ENCODE measurements around the gene C6orf132. TPM values are rescaled to one million over a fixed set of nuclear protein-coding genes. Genes with fewer than 3 reads are reported as not detected.

C6orf132 gene
- total RNA-seq, 1 experiment from 2014 or later, result 49.8 TPM

- Histone ChIP-seq H4K20me1 (ENCODE audit: insufficient read depth) (peaks cover 25% of the 10 kb centered on the region; the same call in 1 of the 2 replicates), H3F3A (ENCODE audit: insufficient read depth, low read depth) (peaks cover 52% of the 10 kb centered on the region), H3K36me3 (ENCODE audit: low read depth) (peaks cover 6% of the 10 kb centered on the region; the same call in 1 of the 2 replicates), H3K9me3 (ENCODE audit: insufficient read depth, low read depth) (no peaks in the 10 kb centered on the region), H3K4me1 (replicated peaks; ENCODE audit: insufficient read depth) (peaks cover 77% of the 10 kb centered on the region), H3K9me2 (ENCODE audit: insufficient read depth) (no peaks in the 10 kb centered on the region), H2AFZ (no peak overlapping the region), H3K27ac (peak overlapping the region; percentile 98), H3K79me2 (ENCODE audit: low read depth) (peaks cover 82% of the 10 kb centered on the region), H3K27me3 (ENCODE audit: insufficient read depth, low read depth) (no peaks in the 10 kb centered on the region), H3K4me3 (peak overlapping the region; percentile 43; the same call in 1 of the 2 replicates), H3K4me2 (peak overlapping the region; percentile 80)
- intact Hi-C loops (cut with micrococcal nuclease; ENCODE audit: unreplicated experiment), result loop anchor here (1.0 kb wide), 2 partner anchors 14 to 18 kb away; no protein-coding TSS in a partner anchor
- TF ChIP-seq EZH2 (IDR thresholded peaks at IDR 0.05; ENCODE audit: low read depth), result no peak
- TF ChIP-seq CTCF (conservative IDR thresholded peaks at IDR 0.05), result no peak
- peak in 1 of 2 experiments; percentile 94 for DNase-seq
- ChIA-PET CTCF (interaction anchor here (0.5 to 1.8 kb wide), 2 partner anchors 19 to 86 kb away, joined by 3 to 7 read pairs; no protein-coding TSS in a partner anchor), POLR2A (ENCODE audit: unreplicated experiment) (interaction anchor here (0.5 to 2.0 kb wide), 7 partner anchors 12 to 984 kb away, joined by 3 to 55 read pairs (median 8); no protein-coding TSS in a partner anchor)
- no TSS peak for BruUV-seq (replicated peaks)
Measured at GRCh38 chr6:42136508-42137193, 5.8 kb downstream of the C6orf132 start.

GRCh38 chr6:42135722-42136121 lies 6.7 kb downstream of the C6orf132 start:
- Histone ChIP-seq H2AFZ (no peak overlapping the region), H3K9me3 (ENCODE audit: insufficient read depth, low read depth) (no peaks in the 10 kb centered on the region), H3K9me2 (ENCODE audit: insufficient read depth) (no peaks in the 10 kb centered on the region), H3K79me2 (ENCODE audit: low read depth) (peaks cover 82% of the 10 kb centered on the region), H3K4me3 (no peak overlapping the region), H3K4me2 (no peak overlapping the region), H3K27me3 (ENCODE audit: insufficient read depth, low read depth) (no peaks in the 10 kb centered on the region), H3K4me1 (replicated peaks; ENCODE audit: insufficient read depth) (peaks cover 76% of the 10 kb centered on the region), H3F3A (ENCODE audit: insufficient read depth, low read depth) (peaks cover 53% of the 10 kb centered on the region), H3K27ac (peak overlapping the region; percentile 32; the same call in 1 of the 2 replicates), H4K20me1 (ENCODE audit: insufficient read depth) (peaks cover 18% of the 10 kb centered on the region; the same call in 1 of the 2 replicates), H3K36me3 (ENCODE audit: low read depth) (peaks cover 8% of the 10 kb centered on the region; the same call in 1 of the 2 replicates)
- CTCF ChIA-PET, result no interaction called here
- DNase-seq, result no peak
- POLR2A ChIA-PET (ENCODE audit: unreplicated experiment), result interaction anchor here (0.6 kb wide), 1 partner anchor 36 kb away, joined by 4 read pairs; no protein-coding TSS in a partner anchor
- no peak for TF ChIP-seq CTCF (conservative IDR thresholded peaks at IDR 0.05)
- no peak for TF ChIP-seq EZH2 (IDR thresholded peaks at IDR 0.05; ENCODE audit: low read depth)
- no TSS peak for BruUV-seq (replicated peaks)
- intact Hi-C loops (cut with micrococcal nuclease; ENCODE audit: unreplicated experiment), result no loop called here

GRCh38 chr6:42135161-42135560 lies 7.3 kb downstream of the C6orf132 start:
- no peak for TF ChIP-seq EZH2 (IDR thresholded peaks at IDR 0.05; ENCODE audit: low read depth)
- no peak for TF ChIP-seq CTCF (conservative IDR thresholded peaks at IDR 0.05)
- H3K9me3 ChIP-seq (ENCODE audit: insufficient read depth, low read depth), result no peaks in the 10 kb centered on the region
- BruUV-seq (replicated peaks), result no TSS peak
- H3K36me3 ChIP-seq (ENCODE audit: low read depth), result peaks cover 8% of the 10 kb centered on the region; the same call in 1 of the 2 replicates
- H3K27ac ChIP-seq, result peak overlapping the region; percentile 32; the same call in 1 of the 2 replicates
- no peaks in the 10 kb centered on the region for H3K9me2 ChIP-seq (ENCODE audit: insufficient read depth)
- no peak overlapping the region for H2AFZ ChIP-seq
- H3F3A ChIP-seq (ENCODE audit: insufficient read depth, low read depth), result peaks cover 47% of the 10 kb centered on the region
- peaks cover 70% of the 10 kb centered on the region for H3K4me1 ChIP-seq (replicated peaks; ENCODE audit: insufficient read depth)
- no peak overlapping the region for H3K4me3 ChIP-seq
- CTCF ChIA-PET, result no interaction called here
- peaks cover 81% of the 10 kb centered on the region for H3K79me2 ChIP-seq (ENCODE audit: low read depth)
- no peaks in the 10 kb centered on the region for H3K27me3 ChIP-seq (ENCODE audit: insufficient read depth, low read depth)
- intact Hi-C loops (cut with micrococcal nuclease; ENCODE audit: unreplicated experiment), result no loop called here
- H4K20me1 ChIP-seq (ENCODE audit: insufficient read depth), result peaks cover 13% of the 10 kb centered on the region; the same call in 1 of the 2 replicates
- no peak overlapping the region for H3K4me2 ChIP-seq
- POLR2A ChIA-PET (ENCODE audit: unreplicated experiment), result interaction anchor here (0.6 kb wide), 1 partner anchor 35 kb away, joined by 4 read pairs; no protein-coding TSS in a partner anchor
- DNase-seq, result no peak

Data from PC-9 (cell line).